ENCODE results near the gene CFAP54. TPM values are rescaled to one million over a fixed set of nuclear protein-coding genes. Genes with fewer than 3 reads are reported as not detected.

The CFAP54 gene
- total RNA-seq, 1 donor from 2014 or later: 0.73 TPM

GRCh38 chr12:96811083-96811482 lies 321.7 kb downstream of the CFAP54 start:
- DNase-seq (ENCODE audit: extremely low spot score, unreplicated experiment): no peak
- Mint-ChIP-seq H3K9me3 (ENCODE audit: unreplicated experiment) (peaks cover 8% of the 10 kb centered on the region), H3K27me3 (ENCODE audit: unreplicated experiment) (peaks cover 2% of the 10 kb centered on the region), H3K4me3 (ENCODE audit: unreplicated experiment) (no peak overlapping the region), H3K36me3 (ENCODE audit: unreplicated experiment) (no peaks in the 10 kb centered on the region), H3K4me1 (ENCODE audit: unreplicated experiment) (no peaks in the 10 kb centered on the region), H3K27ac (ENCODE audit: unreplicated experiment) (no peak overlapping the region)
- no peak for TF ChIP-seq CTCF (IDR thresholded peaks at IDR 0.05)

- peaks cover 8% of the 10 kb centered on the region for H3K9me3 Mint-ChIP-seq (ENCODE audit: unreplicated experiment)
- no peaks in the 10 kb centered on the region for H3K4me1 Mint-ChIP-seq (ENCODE audit: unreplicated experiment)
- no peak for DNase-seq (ENCODE audit: extremely low spot score, unreplicated experiment)
- H3K27me3 Mint-ChIP-seq (ENCODE audit: unreplicated experiment): peaks cover 4% of the 10 kb centered on the region
- H3K36me3 Mint-ChIP-seq (ENCODE audit: unreplicated experiment): no peaks in the 10 kb centered on the region
- no peak for TF ChIP-seq CTCF (IDR thresholded peaks at IDR 0.05)
- no peak overlapping the region for H3K4me3 Mint-ChIP-seq (ENCODE audit: unreplicated experiment)
- no peak overlapping the region for H3K27ac Mint-ChIP-seq (ENCODE audit: unreplicated experiment)
These were observed 322.8 kb downstream of the CFAP54 start for GRCh38 chr12:96812153-96812552.

GRCh38 chr12:96814200-96814599 lies 324.8 kb downstream of the CFAP54 start:
- Mint-ChIP-seq H3K9me3 (ENCODE audit: unreplicated experiment) (no peaks in the 10 kb centered on the region), H3K4me1 (ENCODE audit: unreplicated experiment) (no peaks in the 10 kb centered on the region), H3K36me3 (ENCODE audit: unreplicated experiment) (no peaks in the 10 kb centered on the region), H3K27me3 (ENCODE audit: unreplicated experiment) (peaks cover 4% of the 10 kb centered on the region), H3K4me3 (ENCODE audit: unreplicated experiment) (no peak overlapping the region), H3K27ac (ENCODE audit: unreplicated experiment) (no peak overlapping the region)
- DNase-seq (ENCODE audit: extremely low spot score, unreplicated experiment): no peak
- TF ChIP-seq CTCF (IDR thresholded peaks at IDR 0.05): no peak

- DNase-seq (ENCODE audit: extremely low spot score, unreplicated experiment): no peak
- Mint-ChIP-seq H3K27me3 (ENCODE audit: unreplicated experiment) (peaks cover 8% of the 10 kb centered on the region), H3K4me1 (ENCODE audit: unreplicated experiment) (no peaks in the 10 kb centered on the region), H3K27ac (ENCODE audit: unreplicated experiment) (no peak overlapping the region), H3K9me3 (ENCODE audit: unreplicated experiment) (peaks cover 3% of the 10 kb centered on the region), H3K4me3 (ENCODE audit: unreplicated experiment) (no peak overlapping the region), H3K36me3 (ENCODE audit: unreplicated experiment) (no peaks in the 10 kb centered on the region)
- no peak for TF ChIP-seq CTCF (IDR thresholded peaks at IDR 0.05)
These were observed 332.2 kb downstream of the CFAP54 start for GRCh38 chr12:96821592-96821991.

- Mint-ChIP-seq H3K27ac (ENCODE audit: unreplicated experiment) (no peak overlapping the region), H3K27me3 (ENCODE audit: unreplicated experiment) (peaks cover 8% of the 10 kb centered on the region), H3K4me1 (ENCODE audit: unreplicated experiment) (no peaks in the 10 kb centered on the region), H3K4me3 (ENCODE audit: unreplicated experiment) (no peak overlapping the region), H3K9me3 (ENCODE audit: unreplicated experiment) (peaks cover 3% of the 10 kb centered on the region), H3K36me3 (ENCODE audit: unreplicated experiment) (no peaks in the 10 kb centered on the region)
- no peak for DNase-seq (ENCODE audit: extremely low spot score, unreplicated experiment)
- no peak for TF ChIP-seq CTCF (IDR thresholded peaks at IDR 0.05)
These were observed 333.3 kb downstream of the CFAP54 start for GRCh38 chr12:96822641-96823040.
